ENCODE measurements around the gene EME2. TPM values are rescaled to one million over a fixed set of nuclear protein-coding genes. Genes with fewer than 3 reads are reported as not detected.
A peak's percentile ranks its signal among the peaks of the same experiment; 100 is the strongest.

The EME2 gene
- total and polyA plus RNA-seq, 2 experiments from 2014 or later: 4.1 to 15.0 TPM

- Histone ChIP-seq H3K4me1 (ENCODE audit: insufficient read depth) (peaks cover 4% of the 10 kb centered on the region), H3K9me2 (ENCODE audit: insufficient read depth) (no peaks in the 10 kb centered on the region), H3K4me3 (peak within 1 kb of the TSS; percentile 97), H3K27me3 (ENCODE audit: insufficient read depth) (no peaks in the 10 kb centered on the region), H3F3A (replicated peaks; ENCODE audit: low read depth) (peaks cover 14% of the 10 kb centered on the region; the same call in 1 of the 2 replicates), H3K79me2 (replicated peaks; ENCODE audit: insufficient read depth) (peaks cover 15% of the 10 kb centered on the region), H4K20me1 (replicated peaks; ENCODE audit: insufficient read depth) (no peaks in the 10 kb centered on the region; the same call in 1 of the 2 replicates), H3K27ac (ENCODE audit: low read depth) (peak within 1 kb of the TSS; percentile 91), H3K36me3 (ENCODE audit: insufficient read depth) (no peaks in the 10 kb centered on the region), H3K4me2 (peak within 1 kb of the TSS; percentile 96), H2AFZ (no peak within 1 kb of the TSS)
- ATAC-seq (peak; percentile 19), DNase-seq (ENCODE audit: low spot score) (peak; percentile 71)
- peaks cover 4% of the 10 kb centered on the region; the same call in 2 of the 3 replicates for H3K9me3 Mint-ChIP-seq
- TF ChIP-seq ZNF331 (CRISPR knock-in tag; IDR thresholded peaks at IDR 0.05; ENCODE audit: low read depth): no peak
- TF ChIP-seq POLR2AphosphoS5 (IDR thresholded peaks at IDR 0.05; ENCODE audit: low read depth): peak; percentile 62
- H3K36me3 Mint-ChIP-seq (ENCODE audit: low read depth): peaks cover 21% of the 10 kb centered on the region
- H3K27me3 Mint-ChIP-seq (ENCODE audit: insufficient read depth, low read depth, poor library complexity): peaks cover 27% of the 10 kb centered on the region
- peak within 1 kb of the TSS; percentile 99 for H3K27ac Mint-ChIP-seq
- H3K4me1 Mint-ChIP-seq: peaks cover 8% of the 10 kb centered on the region
- peak within 1 kb of the TSS; percentile 99 for H3K4me3 Mint-ChIP-seq
These were observed 1.3 kb upstream of the EME2 start, which contains the start of gene NME3 for GRCh38 chr16:1771188-1771863. TSS of gene NME3 (minus strand) at chr16:1771543. CDS start at chr16:1771534, 9 bp downstream.

GRCh38 chr16:1771864-1772361, 697 bp upstream of the EME2 start:
- Histone ChIP-seq H3K36me3 (ENCODE audit: insufficient read depth) (no peaks in the 10 kb centered on the region), H3K4me1 (ENCODE audit: insufficient read depth) (peaks cover 4% of the 10 kb centered on the region), H4K20me1 (replicated peaks; ENCODE audit: insufficient read depth) (no peaks in the 10 kb centered on the region; the same call in 1 of the 2 replicates), H2AFZ (no peak overlapping the region), H3K27ac (ENCODE audit: low read depth) (peak overlapping the region; percentile 91), H3K9me2 (ENCODE audit: insufficient read depth) (no peaks in the 10 kb centered on the region), H3K4me2 (peak overlapping the region; percentile 96), H3K79me2 (replicated peaks; ENCODE audit: insufficient read depth) (peaks cover 15% of the 10 kb centered on the region), H3K4me3 (peak overlapping the region; percentile 97), H3K27me3 (ENCODE audit: insufficient read depth) (no peaks in the 10 kb centered on the region), H3F3A (replicated peaks; ENCODE audit: low read depth) (peaks cover 14% of the 10 kb centered on the region; the same call in 1 of the 2 replicates)
- DNase-seq (ENCODE audit: low spot score): peak; percentile 63
- ATAC-seq: peak; percentile 5
- Mint-ChIP-seq H3K4me1 (peaks cover 8% of the 10 kb centered on the region), H3K27me3 (ENCODE audit: insufficient read depth, low read depth, poor library complexity) (peaks cover 27% of the 10 kb centered on the region), H3K9me3 (peaks cover 4% of the 10 kb centered on the region; the same call in 2 of the 3 replicates), H3K36me3 (ENCODE audit: low read depth) (peaks cover 25% of the 10 kb centered on the region), H3K27ac (peak overlapping the region; percentile 99), H3K4me3 (peak overlapping the region; percentile 99)
- no peak for TF ChIP-seq EZH2phosphoT487 (IDR thresholded peaks at IDR 0.05; ENCODE audit: unreplicated experiment)
- TF ChIP-seq POLR2AphosphoS5 (IDR thresholded peaks at IDR 0.05; ENCODE audit: low read depth): 0 out of 2 replicates have a peak, but pooled peaks have one; percentile 22

- TF ChIP-seq ETS1 (IDR thresholded peaks at IDR 0.05) (peak; percentile 81), POLR2AphosphoS5 (IDR thresholded peaks at IDR 0.05; ENCODE audit: low read depth) (peak; percentile 60; the same call in 1 of the 2 replicates), CTCF (conservative IDR thresholded peaks at IDR 0.05; ENCODE audit: low read depth in 2 of 2) (peak; percentile 55 to 84), NANOG (IDR thresholded peaks at IDR 0.05; ENCODE audit: borderline replicate concordance) (no peak), CREB1 (CRISPR knock-in tag; IDR thresholded peaks at IDR 0.05; ENCODE audit: low read depth) (peak; percentile 67)
- H2AFZ ChIP-seq: 0 out of 2 replicates have a peak within 1 kb of the TSS, but pooled peaks have one; percentile 52
These were observed 495 bp downstream of the EME2 start, which contains the start of gene MRPS34 for GRCh38 chr16:1772908-1773702. TSS of gene MRPS34 (minus strand) at chr16:1773134. CDS start at chr16:1773119, 15 bp downstream.

More at GRCh38 chr16:1772908-1773702, 495 bp downstream of the EME2 start, which contains the start of gene MRPS34:
- Mint-ChIP-seq H3K27ac (peak within 1 kb of the TSS; percentile 99), H3K27me3 (ENCODE audit: insufficient read depth, low read depth, poor library complexity) (peaks cover 25% of the 10 kb centered on the region), H3K4me1 (peaks cover 8% of the 10 kb centered on the region), H3K4me3 (peak within 1 kb of the TSS; percentile 99), H3K9me3 (peaks cover 4% of the 10 kb centered on the region; the same call in 2 of the 3 replicates), H3K36me3 (ENCODE audit: low read depth) (peaks cover 23% of the 10 kb centered on the region)
- Histone ChIP-seq H3F3A (replicated peaks; ENCODE audit: low read depth) (peaks cover 14% of the 10 kb centered on the region; the same call in 1 of the 2 replicates), H3K4me3 (peak within 1 kb of the TSS; percentile 97), H3K4me2 (peak within 1 kb of the TSS; percentile 96), H3K79me2 (replicated peaks; ENCODE audit: insufficient read depth) (peaks cover 15% of the 10 kb centered on the region), H3K4me1 (ENCODE audit: insufficient read depth) (peaks cover 4% of the 10 kb centered on the region), H3K36me3 (ENCODE audit: insufficient read depth) (no peaks in the 10 kb centered on the region), H3K9me2 (ENCODE audit: insufficient read depth) (no peaks in the 10 kb centered on the region), H4K20me1 (replicated peaks; ENCODE audit: insufficient read depth) (no peaks in the 10 kb centered on the region; the same call in 1 of the 2 replicates), H3K27ac (ENCODE audit: low read depth) (peak within 1 kb of the TSS; percentile 91), H3K27me3 (ENCODE audit: insufficient read depth) (no peaks in the 10 kb centered on the region)
- ATAC-seq: peak; percentile 55
- DNase-seq (ENCODE audit: low spot score): peak; percentile 95

Measured in GM23338 (cell line).